Upper lobe of left lung (tissue), 6 donors: ENCODE data around the gene GP2. TPM values are rescaled to one million over a fixed set of nuclear protein-coding genes. Genes with fewer than 3 reads are reported as not detected.

Experiments used
- ATAC-seq, 2 donors: fragments of 200-7000 bp; cut with Tn5 transposase; one replicate each; pipeline ENCODE4 v1.9.1; 2022; ENCODE audit warnings: mild to moderate bottlenecking in 2 of 2, moderate library complexity in 2 of 2; ENCODE audit not compliant: low FRiP score in 2 of 2
- DNase-seq, 2 donors: peaks; one replicate each; pipeline ENCODE4 v3.0.0-alpha.2; 2019 to 2020
- H3K27ac ChIP-seq, 4 donors: fragments of 200-600 bp; sonication (generic); one replicate each; pipeline ENCODE4 v1.5.1; 2016 to 2019
- H3K27me3 ChIP-seq, 4 donors: fragments of 200-600 bp; sonication (generic); one replicate each; pipeline ENCODE4 v1.5.1; 2017 to 2019
- H3K36me3 ChIP-seq, 4 donors: fragments of 200-600 bp; sonication (generic); one replicate each; pipeline ENCODE4 v1.5.1; 2016 to 2019
- H3K4me1 ChIP-seq, 4 donors: fragments of 200-600 bp; sonication (generic); one replicate each; pipeline ENCODE4 v1.5.1; 2018 to 2019
- H3K4me3 ChIP-seq, 4 donors: fragments of 200-600 bp; sonication (generic); one replicate each; pipeline ENCODE4 v1.5.1; 2017 to 2019; ENCODE audit warnings: mild to moderate bottlenecking in 2 of 4, moderate library complexity in 1 of 4
- H3K9me3 ChIP-seq, 4 donors: fragments of 200-600 bp; sonication (generic); one replicate each; pipeline ENCODE4 v1.5.1; 2018 to 2019
- EP300 ChIP-seq, 4 donors: sonication (generic); formaldehyde crosslinking; IDR thresholded peaks; one replicate each; pipeline ENCODE4 v1.5.1; 2017; ENCODE audit warnings: antibody characterized with exemption in 4 of 4, control low read depth in 2 of 4
- POLR2A ChIP-seq, 4 donors: fragments of 450-650 bp; IDR thresholded peaks; one replicate each; pipeline ENCODE4 v1.5.1; 2016 to 2017; ENCODE audit warnings: antibody characterized with exemption in 4 of 4, mild to moderate bottlenecking in 2 of 4
- POLR2AphosphoS5 ChIP-seq, 2 donors: sonication (generic); formaldehyde crosslinking; IDR thresholded peaks; one replicate each; pipeline ENCODE4 v1.5.1; 2017; ENCODE audit warnings: antibody characterized with exemption in 2 of 2
- WGBS, 2 donors: methylation state at CpG; one replicate each; pipeline ENCODE4 v1.1.5; 2017 to 2018; 5-methylcytosine and 5-hydroxymethylcytosine counted together
- total RNA-seq, 6 donors: library from RNA; depleted of rRNA in 4 of 6; stranded (reverse); fragments of >200 nt in 4 of 6; gene quantifications; one replicate each; pipeline versions ENCODE4 v1.1.0 to v1.2.1, GENCODE V29; 2016 to 2021
- TF ChIP-seq, protein P1 (sequence below), 6 experiments: fragments of 450-650 bp in 4 of 6; fragments of 200-600 bp in 2 of 6; sonication (generic) in 2 of 6; IDR thresholded peaks; one replicate each; pipeline ENCODE4 v1.5.1; 2016 to 2019; ENCODE audit warnings: antibody characterized with exemption in 6 of 6
- donor health status: DM: no; HTN: no; CAD: no; lungs with moderate emphysema.
- donor health status: DM: no; HTN: yes; CAD: no; lungs with severe emphysema.

GP2 gene
- total RNA-seq, 6 donors from 2014 or later: 0.39 to 15.4 (median 4.9) TPM; not detected in 2

DNA sequence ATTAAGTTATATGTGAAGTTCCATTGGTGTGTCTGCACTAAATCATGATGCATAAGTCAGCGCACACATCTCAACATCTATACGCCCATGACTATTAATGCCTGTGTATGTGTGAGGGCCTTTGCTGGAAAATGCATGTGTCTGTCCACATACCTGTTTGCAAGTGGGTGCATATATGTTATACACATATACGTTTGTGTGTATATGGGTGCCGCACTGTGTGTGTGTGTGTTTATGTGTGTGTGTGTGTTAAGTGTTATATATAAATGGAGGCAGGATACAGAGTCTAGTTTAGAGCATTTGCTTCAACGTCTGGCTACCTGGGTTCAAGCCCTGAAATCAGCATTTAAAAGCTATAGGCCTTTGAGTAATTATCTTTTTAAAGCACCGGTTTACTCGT is 19.5 kb downstream of the GP2 start:
- TF ChIP-seq EP300 (IDR thresholded peaks at IDR 0.05) (no peak), POLR2AphosphoS5 (IDR thresholded peaks at IDR 0.05) (no peak), POLR2A (IDR thresholded peaks at IDR 0.05) (no peak)
- TF ChIP-seq, protein P1, sequence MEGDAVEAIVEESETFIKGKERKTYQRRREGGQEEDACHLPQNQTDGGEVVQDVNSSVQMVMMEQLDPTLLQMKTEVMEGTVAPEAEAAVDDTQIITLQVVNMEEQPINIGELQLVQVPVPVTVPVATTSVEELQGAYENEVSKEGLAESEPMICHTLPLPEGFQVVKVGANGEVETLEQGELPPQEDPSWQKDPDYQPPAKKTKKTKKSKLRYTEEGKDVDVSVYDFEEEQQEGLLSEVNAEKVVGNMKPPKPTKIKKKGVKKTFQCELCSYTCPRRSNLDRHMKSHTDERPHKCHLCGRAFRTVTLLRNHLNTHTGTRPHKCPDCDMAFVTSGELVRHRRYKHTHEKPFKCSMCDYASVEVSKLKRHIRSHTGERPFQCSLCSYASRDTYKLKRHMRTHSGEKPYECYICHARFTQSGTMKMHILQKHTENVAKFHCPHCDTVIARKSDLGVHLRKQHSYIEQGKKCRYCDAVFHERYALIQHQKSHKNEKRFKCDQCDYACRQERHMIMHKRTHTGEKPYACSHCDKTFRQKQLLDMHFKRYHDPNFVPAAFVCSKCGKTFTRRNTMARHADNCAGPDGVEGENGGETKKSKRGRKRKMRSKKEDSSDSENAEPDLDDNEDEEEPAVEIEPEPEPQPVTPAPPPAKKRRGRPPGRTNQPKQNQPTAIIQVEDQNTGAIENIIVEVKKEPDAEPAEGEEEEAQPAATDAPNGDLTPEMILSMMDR (IDR thresholded peaks at IDR 0.05): no peak
- WGBS, 2 donors: 87 to 91% methylated on average over 7 of the region's 7 CpGs
- H3K27me3 ChIP-seq: no peaks in the 10 kb centered on the region
- H3K9me3 ChIP-seq: no peaks in the 10 kb centered on the region
- no peak overlapping the region for H3K27ac ChIP-seq
- no peaks in the 10 kb centered on the region for H3K36me3 ChIP-seq
- no peak for ATAC-seq
- no peak overlapping the region for H3K4me3 ChIP-seq
- no peaks in the 10 kb centered on the region for H3K4me1 ChIP-seq
- DNase-seq: no peak

DNA sequence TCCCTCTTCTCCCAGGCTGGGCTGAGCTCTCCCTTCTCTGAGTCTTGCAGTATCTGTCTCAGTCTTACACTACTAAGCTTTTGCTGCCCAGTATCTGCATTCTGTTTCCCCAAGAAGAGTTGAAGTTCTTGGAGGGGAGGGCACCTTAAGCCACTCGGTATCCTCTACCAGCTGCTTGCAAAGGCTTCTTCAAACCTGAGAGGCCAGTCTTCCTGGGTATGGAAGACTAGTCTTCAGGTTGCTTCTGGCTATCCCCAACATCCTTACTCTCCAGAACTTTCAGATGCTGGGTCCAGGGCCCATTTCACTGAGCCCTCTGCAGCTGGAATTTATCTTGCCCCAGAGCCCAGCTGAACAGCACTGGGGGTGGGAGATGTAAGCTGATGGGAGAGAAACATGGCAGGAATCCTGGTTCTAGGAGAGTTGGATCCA is 20.1 kb downstream of the GP2 start:
- DNase-seq: no peak
- Histone ChIP-seq H3K27me3 (no peaks in the 10 kb centered on the region), H3K36me3 (no peaks in the 10 kb centered on the region), H3K4me3 (no peak overlapping the region), H3K9me3 (no peaks in the 10 kb centered on the region), H3K4me1 (no peaks in the 10 kb centered on the region), H3K27ac (no peak overlapping the region)
- WGBS, 2 donors: 67 to 81% methylated on average over 1 of the region's 1 CpG
- no peak for ATAC-seq
- no peak for TF ChIP-seq POLR2A (IDR thresholded peaks at IDR 0.05)

DNA sequence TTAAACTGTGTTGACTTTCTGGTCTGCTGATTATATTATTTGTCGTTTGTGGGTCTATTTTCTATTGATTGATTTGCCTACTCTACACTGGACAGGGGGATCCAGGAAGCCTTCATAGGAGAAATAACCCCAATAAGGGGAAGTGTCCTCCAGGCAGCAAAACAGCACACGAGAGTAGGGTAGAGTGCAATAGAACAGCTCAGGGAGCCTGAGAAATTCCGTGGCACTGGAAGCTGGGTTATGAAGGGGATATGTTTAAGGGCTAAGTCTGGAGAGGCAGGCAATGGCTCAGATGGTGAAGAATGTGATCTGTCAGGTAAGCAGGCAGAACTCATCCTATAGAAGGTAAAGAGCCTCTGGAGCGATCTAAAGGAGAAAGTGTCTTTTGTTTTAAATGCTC is 20.9 kb downstream of the GP2 start:
- WGBS, 2 donors: 57 to 62% methylated on average over 4 of the region's 4 CpGs
- DNase-seq (no peak), ATAC-seq (no peak)
- Histone ChIP-seq H3K36me3 (no peaks in the 10 kb centered on the region), H3K4me3 (no peak overlapping the region), H3K4me1 (no peaks in the 10 kb centered on the region), H3K9me3 (no peaks in the 10 kb centered on the region), H3K27ac (no peak overlapping the region), H3K27me3 (no peaks in the 10 kb centered on the region)
- TF ChIP-seq POLR2A (IDR thresholded peaks at IDR 0.05): no peak
- TF ChIP-seq, protein P1 (IDR thresholded peaks at IDR 0.05): no peak
- TF ChIP-seq POLR2AphosphoS5 (IDR thresholded peaks at IDR 0.05): no peak
- TF ChIP-seq EP300 (IDR thresholded peaks at IDR 0.05): no peak

GRCh38 chr16:20303012-20303411 is 24.3 kb downstream of the GP2 start:
- Histone ChIP-seq H3K36me3 (no peaks in the 10 kb centered on the region), H3K27ac (no peak overlapping the region), H3K4me1 (no peaks in the 10 kb centered on the region), H3K27me3 (no peaks in the 10 kb centered on the region), H3K9me3 (no peaks in the 10 kb centered on the region), H3K4me3 (no peak overlapping the region)
- 49 to 64% methylated on average over 4 of the region's 4 CpGs for WGBS, 2 donors
- no peak for DNase-seq
- no peak for ATAC-seq
- no peak for TF ChIP-seq POLR2A (IDR thresholded peaks at IDR 0.05)
- TF ChIP-seq POLR2AphosphoS5 (IDR thresholded peaks at IDR 0.05): no peak
- TF ChIP-seq, protein P1 (IDR thresholded peaks at IDR 0.05): no peak
- TF ChIP-seq EP300 (IDR thresholded peaks at IDR 0.05): no peak

DNA sequence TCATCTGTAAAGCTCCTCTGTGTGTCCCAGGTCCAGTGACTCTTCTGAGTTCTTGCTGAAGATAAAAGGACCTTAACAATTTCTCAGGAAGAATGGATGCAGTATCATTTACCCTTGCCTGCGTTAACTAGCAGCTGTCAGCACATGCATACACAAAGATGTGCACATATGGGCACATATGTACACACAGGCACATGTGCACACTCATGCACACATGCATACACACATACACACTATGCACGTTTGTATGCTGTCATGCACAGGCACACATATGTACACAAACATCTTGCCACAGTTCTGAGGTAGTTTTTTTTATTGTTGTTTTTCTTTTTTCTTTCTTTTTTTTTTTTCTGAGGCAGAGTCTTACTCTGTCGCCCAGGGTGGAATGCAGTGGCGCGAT is 24.9 kb downstream of the GP2 start:
- no peaks in the 10 kb centered on the region for H3K27me3 ChIP-seq
- TF ChIP-seq POLR2A (IDR thresholded peaks at IDR 0.05): no peak
- TF ChIP-seq POLR2AphosphoS5 (IDR thresholded peaks at IDR 0.05): no peak
- no peak for TF ChIP-seq EP300 (IDR thresholded peaks at IDR 0.05)
- TF ChIP-seq, protein P1 (IDR thresholded peaks at IDR 0.05): no peak
- 66 to 87% methylated on average over 5 of the region's 5 CpGs for WGBS, 2 donors
- DNase-seq: no peak
- H3K36me3 ChIP-seq: no peaks in the 10 kb centered on the region
- no peak for ATAC-seq
- no peaks in the 10 kb centered on the region for H3K4me1 ChIP-seq
- H3K27ac ChIP-seq: no peak overlapping the region
- no peak overlapping the region for H3K4me3 ChIP-seq
- H3K9me3 ChIP-seq: no peaks in the 10 kb centered on the region
